GM12891 (cell line): ENCODE measurements around the gene SNAI1.

Source experiments
- DNase-seq: peaks from one replicate; pipeline ENCODE4 v3.0.0; 2011; ENCODE audit warnings: low spot score; ENCODE audit not compliant: insufficient read length
- FAIRE-seq: peaks from 2 replicates; lab custom pipeline; 2011; peaks lifted over from hg19 to GRCh38; lab: Jason Lieb, UNC
- PAX5 ChIP-seq: IDR thresholded peaks from 2 replicates; pipeline ENCODE4 v1.6.1; 2011; ENCODE audit warnings: low read length, moderate library complexity, mild to moderate bottlenecking; ENCODE audit not compliant: insufficient read depth, severe bottlenecking
- POLR2A ChIP-seq: IDR thresholded peaks from 2 replicates; pipeline ENCODE4 v1.6.1; 2011; ENCODE audit warnings: low read depth, low read length, control low read depth
- POLR2AphosphoS5 ChIP-seq: IDR thresholded peaks from 2 replicates; pipeline ENCODE4 v1.6.1; 2011; ENCODE audit warnings: low read depth, low read length, control low read depth
- POU2F2 ChIP-seq: IDR thresholded peaks from 2 replicates; pipeline ENCODE4 v1.6.1; 2011; ENCODE audit warnings: low read depth, mild to moderate bottlenecking, control low read depth, low read length, moderate library complexity
- SPI1 ChIP-seq: IDR thresholded peaks from 2 replicates; pipeline ENCODE4 v1.6.1; 2011; ENCODE audit warnings: low read depth, low read length, control low read depth
- TAF1 ChIP-seq: IDR thresholded peaks from 2 replicates; pipeline ENCODE4 v1.6.1; 2011; ENCODE audit warnings: low read depth, low read length, control low read depth

SNAI1 gene

GRCh38 chr20:50012282-50013263 lies 29.8 kb downstream of the SNAI1 start:
- TF ChIP-seq SPI1 (0 out of 2 replicates have a peak, but pooled peaks have one; percentile 25), POU2F2 (no peak), TAF1 (no peak), POLR2AphosphoS5 (no peak), POLR2A (no peak), PAX5 (no peak)
- DNase-seq (no peak), FAIRE-seq (peak; percentile 82)

- TF ChIP-seq POLR2A = no peak
- TF ChIP-seq PAX5 = no peak
- no peak for TF ChIP-seq TAF1
- no peak for TF ChIP-seq POLR2AphosphoS5
- TF ChIP-seq POU2F2 = no peak
- no peak for TF ChIP-seq SPI1
- DNase-seq (no peak), FAIRE-seq (no peak)
Measured at GRCh38 chr20:50013976-50014375, 31.2 kb downstream of the SNAI1 start.

- no peak for FAIRE-seq
- DNase-seq = no peak
- TF ChIP-seq SPI1 = no peak
- no peak for TF ChIP-seq TAF1
- no peak for TF ChIP-seq POLR2AphosphoS5
- no peak for TF ChIP-seq PAX5
- TF ChIP-seq POLR2A = no peak
Measured at GRCh38 chr20:50014570-50015562, 32.1 kb downstream of the SNAI1 start.

GRCh38 chr20:50015636-50015992 lies 32.8 kb downstream of the SNAI1 start:
- no peak for FAIRE-seq
- TF ChIP-seq TAF1 = no peak
- no peak for TF ChIP-seq POLR2A
- no peak for TF ChIP-seq POLR2AphosphoS5
- no peak for TF ChIP-seq PAX5
- no peak for TF ChIP-seq SPI1
- TF ChIP-seq POU2F2 = no peak
- DNase-seq = no peak

GRCh38 chr20:50015993-50016770 lies 33.4 kb downstream of the SNAI1 start:
- no peak for DNase-seq
- FAIRE-seq = no peak
- TF ChIP-seq SPI1 (no peak), PAX5 (no peak), POLR2A (no peak), POLR2AphosphoS5 (no peak), TAF1 (no peak), POU2F2 (no peak)

GRCh38 chr20:50017160-50017559 lies 34.4 kb downstream of the SNAI1 start:
- TF ChIP-seq POU2F2 (no peak), POLR2AphosphoS5 (no peak), PAX5 (no peak), SPI1 (no peak), POLR2A (no peak), TAF1 (no peak)
- no peak for FAIRE-seq
- DNase-seq = no peak

- TF ChIP-seq SPI1 (no peak), TAF1 (no peak), POLR2A (no peak)
- FAIRE-seq (no peak), DNase-seq (no peak)
Measured at GRCh38 chr20:50017576-50018248, 34.9 kb downstream of the SNAI1 start.

- TF ChIP-seq POLR2AphosphoS5 (no peak), SPI1 (no peak), TAF1 (no peak), POU2F2 (no peak), POLR2A (no peak), PAX5 (no peak)
- DNase-seq (no peak), FAIRE-seq (no peak)
Measured at GRCh38 chr20:50019466-50020256, 36.9 kb downstream of the SNAI1 start.
